Astrocyte (in vitro differentiated cells and primary cell): ENCODE measurements around the gene ULK4. TPM values are rescaled to one million over a fixed set of nuclear protein-coding genes. Genes with fewer than 3 reads are reported as not detected.
"Not testable (repeated sequence)": the region's sequence is repeated elsewhere in the genome, so short reads cannot be mapped to it uniquely, and the experiment has no call there.

Experiments used
- DNase-seq: peaks from one replicate; pipeline ENCODE4 v3.0.0-alpha.2; 2010; ENCODE audit warnings: low read depth
- FAIRE-seq: peaks from 2 replicates; lab custom pipeline; 2011; peaks lifted over from hg19 to GRCh38; lab: Jason Lieb, UNC
- H2AFZ ChIP-seq: 2 replicates; pipeline ENCODE4 v1.6.0; 2012; ENCODE audit warnings: low read depth, low read length, inconsistent platforms
- H3K27ac ChIP-seq: 2 replicates; pipeline ENCODE4 v1.5.1; 2011; ENCODE audit warnings: low read depth, low read length, inconsistent platforms
- H3K27me3 ChIP-seq: 2 replicates; pipeline ENCODE4 v1.6.0; 2011; ENCODE audit warnings: low read length, inconsistent platforms; ENCODE audit not compliant: insufficient read depth
- H3K36me3 ChIP-seq: 2 replicates; pipeline ENCODE4 v1.5.1; 2011; ENCODE audit warnings: low read length, inconsistent platforms; ENCODE audit not compliant: insufficient read depth
- H3K4me1 ChIP-seq: 2 replicates; pipeline ENCODE4 v1.5.1; 2011; ENCODE audit warnings: low read length, inconsistent platforms; ENCODE audit not compliant: insufficient read depth
- H3K4me2 ChIP-seq: 2 replicates; pipeline ENCODE4 v1.6.0; 2012; ENCODE audit warnings: low read length, inconsistent platforms
- H3K4me3 ChIP-seq: 2 replicates; pipeline ENCODE4 v1.5.1; 2011; ENCODE audit warnings: low read depth, mild to moderate bottlenecking, low read length, inconsistent platforms; ENCODE audit not compliant: insufficient read depth
- H3K79me2 ChIP-seq: 2 replicates; pipeline ENCODE4 v1.6.0; 2012; ENCODE audit warnings: mild to moderate bottlenecking, low read length, inconsistent platforms; ENCODE audit not compliant: insufficient read depth
- H3K9ac ChIP-seq: 2 replicates; pipeline ENCODE4 v1.6.0; 2012; ENCODE audit warnings: mild to moderate bottlenecking, low read length, inconsistent platforms
- H3K9me3 ChIP-seq: 2 replicates; pipeline ENCODE4 v1.5.1; 2012; ENCODE audit warnings: low read depth, mild to moderate bottlenecking, low read length, inconsistent platforms; ENCODE audit not compliant: insufficient read depth
- H4K20me1 ChIP-seq: 2 replicates; pipeline ENCODE4 v1.6.0; 2012; ENCODE audit warnings: low read length, inconsistent platforms; ENCODE audit not compliant: insufficient read depth
- H3K27ac Mint-ChIP-seq: one replicate; pipeline ENCODE4 v1.8.0; 2021; ENCODE audit warnings: mild to moderate bottlenecking, mixed read lengths; ENCODE audit not compliant: unreplicated experiment
- H3K27me3 Mint-ChIP-seq: one replicate; pipeline ENCODE4 v1.8.0; 2021; ENCODE audit warnings: low read depth, mixed read lengths; ENCODE audit not compliant: unreplicated experiment
- H3K36me3 Mint-ChIP-seq: one replicate; pipeline ENCODE4 v1.8.0; 2021; ENCODE audit warnings: low read depth, mixed read lengths; ENCODE audit not compliant: unreplicated experiment
- H3K4me1 Mint-ChIP-seq: one replicate; pipeline ENCODE4 v1.8.0; 2021; ENCODE audit warnings: low read depth, mixed read lengths; ENCODE audit not compliant: unreplicated experiment
- H3K4me3 Mint-ChIP-seq: one replicate; pipeline ENCODE4 v1.8.0; 2021; ENCODE audit warnings: mild to moderate bottlenecking, moderate library complexity, mixed read lengths; ENCODE audit not compliant: unreplicated experiment
- H3K9me3 Mint-ChIP-seq: one replicate; pipeline ENCODE4 v1.8.0; 2021; ENCODE audit warnings: mild to moderate bottlenecking, mixed read lengths; ENCODE audit not compliant: unreplicated experiment
- EZH2 ChIP-seq: IDR thresholded peaks from 2 replicates; pipeline ENCODE4 v1.6.1; 2012; ENCODE audit warnings: mild to moderate bottlenecking, low read length, inconsistent platforms; ENCODE audit not compliant: insufficient read depth
- total RNA-seq: library from RNA; stranded (reverse); gene quantifications from 2 replicates; pipeline ENCODE4 v1.2.1, GENCODE V29; 2021
- TF ChIP-seq, protein P1 (sequence below): IDR thresholded peaks from 2 replicates; pipeline ENCODE4 v1.5.1; 2011; ENCODE audit warnings: low read depth, mild to moderate bottlenecking, inconsistent platforms, low read length, moderate library complexity; ENCODE audit not compliant: insufficient read depth

The ULK4 gene
- total RNA-seq, 1 donor from 2014 or later: 6.6 TPM

DNA sequence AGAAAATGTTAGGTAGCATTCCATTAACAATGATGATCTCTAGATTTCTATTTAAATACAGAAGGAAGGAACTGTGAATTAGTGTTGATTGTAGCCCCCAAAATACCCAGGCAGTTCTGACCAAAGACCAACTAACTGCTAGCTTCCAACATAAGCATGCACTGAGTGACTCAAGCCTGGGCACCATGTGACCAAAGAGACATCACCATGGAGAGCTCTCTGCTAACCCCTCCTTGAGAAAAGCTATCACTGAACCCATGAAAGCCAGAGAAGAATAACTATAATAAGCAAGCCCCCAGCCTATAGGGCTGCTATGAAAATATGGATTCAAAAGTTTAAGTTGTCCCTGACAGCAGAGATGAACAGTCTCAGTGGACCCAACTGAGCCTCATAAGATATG, 310.2 kb downstream of the ULK4 start:
- TF ChIP-seq, protein P1, sequence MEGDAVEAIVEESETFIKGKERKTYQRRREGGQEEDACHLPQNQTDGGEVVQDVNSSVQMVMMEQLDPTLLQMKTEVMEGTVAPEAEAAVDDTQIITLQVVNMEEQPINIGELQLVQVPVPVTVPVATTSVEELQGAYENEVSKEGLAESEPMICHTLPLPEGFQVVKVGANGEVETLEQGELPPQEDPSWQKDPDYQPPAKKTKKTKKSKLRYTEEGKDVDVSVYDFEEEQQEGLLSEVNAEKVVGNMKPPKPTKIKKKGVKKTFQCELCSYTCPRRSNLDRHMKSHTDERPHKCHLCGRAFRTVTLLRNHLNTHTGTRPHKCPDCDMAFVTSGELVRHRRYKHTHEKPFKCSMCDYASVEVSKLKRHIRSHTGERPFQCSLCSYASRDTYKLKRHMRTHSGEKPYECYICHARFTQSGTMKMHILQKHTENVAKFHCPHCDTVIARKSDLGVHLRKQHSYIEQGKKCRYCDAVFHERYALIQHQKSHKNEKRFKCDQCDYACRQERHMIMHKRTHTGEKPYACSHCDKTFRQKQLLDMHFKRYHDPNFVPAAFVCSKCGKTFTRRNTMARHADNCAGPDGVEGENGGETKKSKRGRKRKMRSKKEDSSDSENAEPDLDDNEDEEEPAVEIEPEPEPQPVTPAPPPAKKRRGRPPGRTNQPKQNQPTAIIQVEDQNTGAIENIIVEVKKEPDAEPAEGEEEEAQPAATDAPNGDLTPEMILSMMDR: no peak
- TF ChIP-seq EZH2: no peak
- Mint-ChIP-seq H3K9me3 (peaks cover 12% of the 10 kb centered on the region), H3K36me3 (peaks cover 18% of the 10 kb centered on the region), H3K4me3 (no peak overlapping the region), H3K4me1 (peaks cover 3% of the 10 kb centered on the region), H3K27ac (no peak overlapping the region), H3K27me3 (no peaks in the 10 kb centered on the region)
- no peaks in the 10 kb centered on the region for H3K27me3 ChIP-seq
- H4K20me1 ChIP-seq: no peaks in the 10 kb centered on the region
- FAIRE-seq (no peak), DNase-seq (no peak)
- no peak overlapping the region for H3K4me3 ChIP-seq
- no peak overlapping the region for H3K4me2 ChIP-seq
- no peaks in the 10 kb centered on the region for H3K9me3 ChIP-seq
- no peaks in the 10 kb centered on the region for H3K36me3 ChIP-seq
- no peaks in the 10 kb centered on the region for H3K4me1 ChIP-seq
- no peak overlapping the region for H2AFZ ChIP-seq
- H3K79me2 ChIP-seq: no peaks in the 10 kb centered on the region
- no peak overlapping the region for H3K27ac ChIP-seq
- H3K9ac ChIP-seq: no peak overlapping the region

- Mint-ChIP-seq H3K36me3 (peaks cover 24% of the 10 kb centered on the region), H3K27me3 (no peaks in the 10 kb centered on the region), H3K4me3 (no peak overlapping the region), H3K9me3 (peaks cover 22% of the 10 kb centered on the region), H3K4me1 (peaks cover 3% of the 10 kb centered on the region), H3K27ac (no peak overlapping the region)
- DNase-seq: no peak
- H3K36me3 ChIP-seq: no peaks in the 10 kb centered on the region
- H4K20me1 ChIP-seq: no peaks in the 10 kb centered on the region
- H3K79me2 ChIP-seq: no peaks in the 10 kb centered on the region
- no peak overlapping the region for H2AFZ ChIP-seq
- H3K4me3 ChIP-seq: no peak overlapping the region
- H3K9ac ChIP-seq: no peak overlapping the region
- H3K27me3 ChIP-seq: no peaks in the 10 kb centered on the region
- H3K4me1 ChIP-seq: no peaks in the 10 kb centered on the region
- no peak for FAIRE-seq
- no peak overlapping the region for H3K27ac ChIP-seq
- no peaks in the 10 kb centered on the region for H3K9me3 ChIP-seq
- no peak overlapping the region for H3K4me2 ChIP-seq
- TF ChIP-seq EZH2: no peak
- TF ChIP-seq, protein P1: no peak
These were observed 311.5 kb downstream of the ULK4 start for GRCh38 chr3:41650406-41650805.

- Mint-ChIP-seq H3K36me3 (peaks cover 25% of the 10 kb centered on the region), H3K4me3 (no peak overlapping the region), H3K27me3 (no peaks in the 10 kb centered on the region), H3K27ac (no peak overlapping the region), H3K4me1 (peaks cover 3% of the 10 kb centered on the region), H3K9me3 (peaks cover 25% of the 10 kb centered on the region)
- H3K36me3 ChIP-seq: no peaks in the 10 kb centered on the region
- no peak overlapping the region for H3K9ac ChIP-seq
- H3K27me3 ChIP-seq: no peaks in the 10 kb centered on the region
- no peaks in the 10 kb centered on the region for H4K20me1 ChIP-seq
- H3K4me3 ChIP-seq: no peak overlapping the region
- H3K79me2 ChIP-seq: no peaks in the 10 kb centered on the region
- no peak overlapping the region for H3K4me2 ChIP-seq
- no peak overlapping the region for H2AFZ ChIP-seq
- FAIRE-seq (no peak), DNase-seq (no peak)
- H3K4me1 ChIP-seq: no peaks in the 10 kb centered on the region
- TF ChIP-seq, protein P1: no peak
- no peak for TF ChIP-seq EZH2
- H3K9me3 ChIP-seq: no peaks in the 10 kb centered on the region
- no peak overlapping the region for H3K27ac ChIP-seq
These were observed 312.7 kb downstream of the ULK4 start for GRCh38 chr3:41649129-41649739.

- H3K36me3 Mint-ChIP-seq: peaks cover 25% of the 10 kb centered on the region
- H3K27me3 Mint-ChIP-seq: not testable (repeated sequence)
These were observed 314.2 kb downstream of the ULK4 start for GRCh38 chr3:41647730-41648129.

More at GRCh38 chr3:41647730-41648129, 314.2 kb downstream of the ULK4 start:
- not testable (repeated sequence) for H3K27me3 ChIP-seq, H3K27ac ChIP-seq, H3K4me3 Mint-ChIP-seq, H3K4me1 ChIP-seq, FAIRE-seq, H2AFZ ChIP-seq, H3K9ac ChIP-seq, H4K20me1 ChIP-seq, H3K79me2 ChIP-seq, H3K36me3 ChIP-seq, H3K4me2 ChIP-seq, H3K9me3 ChIP-seq, H3K4me3 ChIP-seq, H3K4me1 Mint-ChIP-seq, DNase-seq, H3K27ac Mint-ChIP-seq
- H3K9me3 Mint-ChIP-seq: peaks cover 25% of the 10 kb centered on the region
